Panc1 (cell line): ENCODE data around the gene ERICH4. TPM values are rescaled to one million over a fixed set of nuclear protein-coding genes. Genes with fewer than 3 reads are reported as not detected.

Experiments
- ATAC-seq: fragments of 200-7000 bp; cut with Tn5 transposase; 2 replicates; pipeline ENCODE4 v1.9.1; 2020; ENCODE audit warnings: mild to moderate bottlenecking, moderate library complexity
- BruUV-seq: library from RNA; stranded (reverse); fragments of 400-500 nt; replicated peaks from 2 replicates; lab custom pipeline; 2021; lab: Mats Ljungman, UMichigan
- CTCF ChIA-PET: fragments of 300-600 bp; sonication (Branson Sonifier 250); formaldehyde crosslinking; loops from one replicate; lab custom pipeline; 2022; ENCODE audit warnings: antibody characterized with exemption; lab: Charles Lee
- POLR2A ChIA-PET: fragments of 300-600 bp; sonication (Branson Sonifier 250); formaldehyde crosslinking; loops from one replicate; lab custom pipeline; 2022; ENCODE audit warnings: antibody characterized with exemption; lab: Charles Lee
- DNase-seq: peaks from one replicate; pipeline ENCODE4 v3.0.0-alpha.2; 2010; ENCODE audit warnings: low read depth, low spot score
- H3K27ac ChIP-seq: 2 replicates; pipeline ENCODE4 v1.5.1; 2011; ENCODE audit warnings: mild to moderate bottlenecking, low read length, inconsistent platforms
- H3K27me3 ChIP-seq: fragments of 200-500 bp; sonication (Bioruptor generic); 2 replicates; pipeline ENCODE4 v1.6.0; 2014; ENCODE audit warnings: low read length, inconsistent platforms; ENCODE audit not compliant: control insufficient read depth, insufficient read depth
- H3K36me3 ChIP-seq: fragments of 200-500 bp; sonication (Bioruptor generic); 2 replicates; pipeline ENCODE4 v1.5.1; 2014; ENCODE audit warnings: inconsistent platforms, mild to moderate bottlenecking, low read length, moderate library complexity; ENCODE audit not compliant: control insufficient read depth, insufficient read depth
- H3K4me1 ChIP-seq: 2 replicates; pipeline ENCODE4 v1.5.1; 2011; ENCODE audit warnings: inconsistent platforms, mild to moderate bottlenecking, low read length, moderate library complexity; ENCODE audit not compliant: control insufficient read depth, insufficient read depth
- H3K4me3 ChIP-seq, 2 experiments: 2 replicates each; pipeline ENCODE4 v1.5.1; 2011 to 2012; ENCODE audit warnings: low read depth in 2 of 2, low read length in 2 of 2, mild to moderate bottlenecking in 2 of 2, inconsistent platforms in 1 of 2, moderate library complexity in 1 of 2
- H3K9me3 ChIP-seq: fragments of 200-500 bp; sonication (Bioruptor generic); 2 replicates; pipeline ENCODE4 v1.5.1; 2014; ENCODE audit warnings: low read depth, mild to moderate bottlenecking, inconsistent platforms, low read length, moderate library complexity; ENCODE audit not compliant: control insufficient read depth, insufficient read depth
- POLR2AphosphoS5 ChIP-seq: IDR thresholded peaks from 2 replicates; pipeline ENCODE4 v1.6.1; 2012; ENCODE audit warnings: mild to moderate bottlenecking, low read depth, low read length, moderate library complexity
- SIN3A ChIP-seq: IDR thresholded peaks from 2 replicates; pipeline ENCODE4 v1.6.1; 2012; ENCODE audit warnings: low read depth, mild to moderate bottlenecking, low read length, moderate library complexity, borderline replicate concordance; ENCODE audit not compliant: insufficient read depth
- TCF7L2 ChIP-seq: IDR thresholded peaks from 2 replicates; pipeline ENCODE4 v1.6.1; 2011; ENCODE audit warnings: mild to moderate bottlenecking, low read depth, low read length, inconsistent platforms
- in situ Hi-C: cut with HindIII; loops from 2 replicates; pipeline ENCODE4 v1.10.0; 2016; ENCODE audit warnings: low sequenced_read_pairs, low pct_unique_long_range_greater_than_20kb
- intact Hi-C: fragments of 100-400 bp; cut with micrococcal nuclease; formaldehyde crosslinking; loops from one replicate; pipeline ENCODE4 v1.10.0; 2022; ENCODE audit not compliant: unreplicated experiment
- total RNA-seq: library from RNA; stranded (reverse); gene quantifications from one replicate; pipeline ENCODE4 v1.2.1, GENCODE V29; 2021; ENCODE audit not compliant: unreplicated experiment
- TF ChIP-seq, protein P1 (sequence below), 2 experiments: IDR thresholded peaks; 2 replicates each; pipeline ENCODE4 v1.6.1; 2011 to 2012; ENCODE audit warnings: low read depth in 2 of 2, control low read depth in 1 of 2, low read length in 1 of 2, mild to moderate bottlenecking in 1 of 2, moderate library complexity in 1 of 2; ENCODE audit not compliant: insufficient read depth in 1 of 2
- TF ChIP-seq, protein P2 (sequence below): fragments of 450-650 bp; IDR thresholded peaks from 2 replicates; pipeline ENCODE4 v1.5.1; 2017; ENCODE audit warnings: mild to moderate bottlenecking

ERICH4 gene
- total RNA-seq, 1 experiment from 2014 or later: not detected

DNA sequence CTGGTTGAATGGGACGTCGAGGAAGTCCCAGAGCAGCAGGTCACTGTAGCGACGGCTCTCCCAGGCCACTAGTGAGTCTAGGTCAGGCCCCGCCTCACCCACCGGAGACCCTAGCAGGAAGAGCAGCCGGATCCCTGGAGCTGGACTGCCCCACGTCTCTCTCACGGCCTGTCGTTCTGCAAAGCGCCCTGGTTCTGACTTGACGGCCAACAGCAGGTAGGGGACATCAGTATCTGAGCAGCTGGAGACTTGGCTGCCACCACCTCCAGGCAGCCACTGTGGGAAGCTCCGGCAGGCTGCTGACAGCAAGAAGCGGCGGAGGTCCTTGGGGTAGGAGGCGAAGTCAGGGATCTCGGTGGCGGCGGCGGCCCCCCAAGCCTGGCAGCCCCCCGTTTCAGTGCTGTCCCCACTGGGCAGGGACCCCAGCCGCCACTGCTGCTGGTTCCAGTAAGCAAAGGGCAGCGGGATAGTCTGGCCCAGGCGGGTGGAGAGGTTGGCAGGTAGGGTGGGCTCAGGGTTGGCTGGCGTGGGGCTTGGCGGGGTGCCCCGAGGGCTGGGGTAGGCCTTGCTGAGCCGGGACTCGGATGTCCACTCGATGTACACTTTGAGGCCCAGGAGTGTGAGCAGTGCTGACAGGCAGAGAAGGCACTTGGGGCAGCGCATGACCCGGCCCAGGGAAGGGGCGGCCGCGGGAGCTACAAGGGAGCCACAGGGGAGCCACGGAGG lies 16.7 kb upstream of the ERICH4 start:
- Histone ChIP-seq H3K36me3 (no peaks in the 10 kb centered on the region), H3K9me3 (no peaks in the 10 kb centered on the region), H3K4me3 (no peak overlapping the region), H3K4me1 (no peaks in the 10 kb centered on the region), H3K27ac (no peak overlapping the region), H3K27me3 (no peaks in the 10 kb centered on the region)
- intact Hi-C loops (no loop called here), in situ Hi-C loops (no loop called here)
- BruUV-seq: no TSS peak
- ATAC-seq: no peak
- DNase-seq: no peak
- TF ChIP-seq, protein P1, sequence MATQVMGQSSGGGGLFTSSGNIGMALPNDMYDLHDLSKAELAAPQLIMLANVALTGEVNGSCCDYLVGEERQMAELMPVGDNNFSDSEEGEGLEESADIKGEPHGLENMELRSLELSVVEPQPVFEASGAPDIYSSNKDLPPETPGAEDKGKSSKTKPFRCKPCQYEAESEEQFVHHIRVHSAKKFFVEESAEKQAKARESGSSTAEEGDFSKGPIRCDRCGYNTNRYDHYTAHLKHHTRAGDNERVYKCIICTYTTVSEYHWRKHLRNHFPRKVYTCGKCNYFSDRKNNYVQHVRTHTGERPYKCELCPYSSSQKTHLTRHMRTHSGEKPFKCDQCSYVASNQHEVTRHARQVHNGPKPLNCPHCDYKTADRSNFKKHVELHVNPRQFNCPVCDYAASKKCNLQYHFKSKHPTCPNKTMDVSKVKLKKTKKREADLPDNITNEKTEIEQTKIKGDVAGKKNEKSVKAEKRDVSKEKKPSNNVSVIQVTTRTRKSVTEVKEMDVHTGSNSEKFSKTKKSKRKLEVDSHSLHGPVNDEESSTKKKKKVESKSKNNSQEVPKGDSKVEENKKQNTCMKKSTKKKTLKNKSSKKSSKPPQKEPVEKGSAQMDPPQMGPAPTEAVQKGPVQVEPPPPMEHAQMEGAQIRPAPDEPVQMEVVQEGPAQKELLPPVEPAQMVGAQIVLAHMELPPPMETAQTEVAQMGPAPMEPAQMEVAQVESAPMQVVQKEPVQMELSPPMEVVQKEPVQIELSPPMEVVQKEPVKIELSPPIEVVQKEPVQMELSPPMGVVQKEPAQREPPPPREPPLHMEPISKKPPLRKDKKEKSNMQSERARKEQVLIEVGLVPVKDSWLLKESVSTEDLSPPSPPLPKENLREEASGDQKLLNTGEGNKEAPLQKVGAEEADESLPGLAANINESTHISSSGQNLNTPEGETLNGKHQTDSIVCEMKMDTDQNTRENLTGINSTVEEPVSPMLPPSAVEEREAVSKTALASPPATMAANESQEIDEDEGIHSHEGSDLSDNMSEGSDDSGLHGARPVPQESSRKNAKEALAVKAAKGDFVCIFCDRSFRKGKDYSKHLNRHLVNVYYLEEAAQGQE (IDR thresholded peaks at IDR 0.05; ENCODE audit: insufficient read depth in 1 of 2, low read depth in 2 of 2, low read length in 1 of 2): no peak
- TF ChIP-seq TCF7L2: no peak
- no peak for TF ChIP-seq SIN3A
- TF ChIP-seq, protein P2, sequence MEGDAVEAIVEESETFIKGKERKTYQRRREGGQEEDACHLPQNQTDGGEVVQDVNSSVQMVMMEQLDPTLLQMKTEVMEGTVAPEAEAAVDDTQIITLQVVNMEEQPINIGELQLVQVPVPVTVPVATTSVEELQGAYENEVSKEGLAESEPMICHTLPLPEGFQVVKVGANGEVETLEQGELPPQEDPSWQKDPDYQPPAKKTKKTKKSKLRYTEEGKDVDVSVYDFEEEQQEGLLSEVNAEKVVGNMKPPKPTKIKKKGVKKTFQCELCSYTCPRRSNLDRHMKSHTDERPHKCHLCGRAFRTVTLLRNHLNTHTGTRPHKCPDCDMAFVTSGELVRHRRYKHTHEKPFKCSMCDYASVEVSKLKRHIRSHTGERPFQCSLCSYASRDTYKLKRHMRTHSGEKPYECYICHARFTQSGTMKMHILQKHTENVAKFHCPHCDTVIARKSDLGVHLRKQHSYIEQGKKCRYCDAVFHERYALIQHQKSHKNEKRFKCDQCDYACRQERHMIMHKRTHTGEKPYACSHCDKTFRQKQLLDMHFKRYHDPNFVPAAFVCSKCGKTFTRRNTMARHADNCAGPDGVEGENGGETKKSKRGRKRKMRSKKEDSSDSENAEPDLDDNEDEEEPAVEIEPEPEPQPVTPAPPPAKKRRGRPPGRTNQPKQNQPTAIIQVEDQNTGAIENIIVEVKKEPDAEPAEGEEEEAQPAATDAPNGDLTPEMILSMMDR: no peak
- TF ChIP-seq POLR2AphosphoS5: no peak
- POLR2A ChIA-PET: no interaction called here
- CTCF ChIA-PET: no interaction called here

DNA sequence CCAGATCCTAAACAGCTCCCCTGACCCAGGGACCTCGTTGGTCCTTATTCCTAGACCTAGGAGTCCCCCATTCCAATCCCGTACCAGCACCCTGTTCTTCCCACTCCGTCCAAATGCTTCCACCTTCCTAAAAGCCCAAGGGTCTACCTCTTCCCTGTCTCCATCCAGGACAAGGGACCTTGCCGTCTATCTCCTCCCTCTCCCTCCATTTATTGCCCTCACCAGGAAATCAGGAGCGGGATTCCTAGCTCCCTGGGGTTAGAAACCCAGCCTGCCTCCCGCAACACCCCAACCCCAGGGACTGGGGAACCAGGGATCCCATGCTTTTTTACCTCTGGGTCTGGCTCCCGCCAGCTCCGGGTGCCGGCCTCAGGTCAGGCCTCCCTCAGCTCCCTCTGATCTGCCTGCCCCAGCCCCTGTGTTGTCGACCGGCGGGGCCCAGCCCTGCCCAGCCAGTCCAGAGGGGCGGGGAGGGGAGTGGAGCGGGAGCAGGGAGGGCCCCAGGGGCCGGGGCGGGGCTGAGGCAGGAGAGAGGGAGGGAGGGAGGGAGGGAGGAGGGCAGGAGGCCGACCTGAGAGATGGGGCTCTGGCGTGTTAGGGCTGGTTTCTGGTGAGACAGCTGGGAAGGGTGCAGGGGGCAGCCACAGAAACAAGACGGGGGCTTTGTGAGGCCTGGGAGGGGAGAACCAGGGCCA lies 15.9 kb upstream of the ERICH4 start, which contains the start of gene B3GNT8:
TSS of gene B3GNT8 (minus strand) at position 423 of the 695 bp plus-strand sequence. CDS start 596 bp downstream, outside the sequence.
- Histone ChIP-seq H3K4me1 (no peaks in the 10 kb centered on the region), H3K27ac (no peak within 1 kb of the TSS), H3K36me3 (no peaks in the 10 kb centered on the region), H3K27me3 (no peaks in the 10 kb centered on the region), H3K9me3 (no peaks in the 10 kb centered on the region), H3K4me3 (no peak within 1 kb of the TSS)
- DNase-seq (no peak), ATAC-seq (peak; percentile 57)
- intact Hi-C loops (no loop called here), in situ Hi-C loops (no loop called here)
- no TSS peak for BruUV-seq
- TF ChIP-seq, protein P1 (IDR thresholded peaks at IDR 0.05; ENCODE audit: insufficient read depth in 1 of 2, low read depth in 2 of 2, low read length in 1 of 2): no peak
- TF ChIP-seq SIN3A (no peak), TCF7L2 (no peak), POLR2AphosphoS5 (no peak)
- TF ChIP-seq, protein P2: no peak
- CTCF ChIA-PET: no interaction called here
- POLR2A ChIA-PET: no interaction called here
